Measurements from ENCODE around the gene GPR108. TPM values are rescaled to one million over a fixed set of nuclear protein-coding genes. Genes with fewer than 3 reads are reported as not detected.

The GPR108 gene
- total and polyA plus RNA-seq, 2 of the 8 experiments (the other 6 are each of a cell fraction or from before 2014, with no cell fraction given): 34.9 to 46.0 TPM

GRCh38 chr19:6737873-6738786 is 750 bp upstream of the GPR108 start (continued):
- no peak for TF ChIP-seq PHF8 (conservative IDR thresholded peaks at IDR 0.05; ENCODE audit: low read depth, low read length)
- TF ChIP-seq EGR1 (IDR thresholded peaks at IDR 0.05; ENCODE audit: borderline replicate concordance, low read depth, low read length): peak; percentile 79; the same call in 1 of the 2 replicates
- TF ChIP-seq RFX5 (IDR thresholded peaks at IDR 0.05; ENCODE audit: borderline replicate concordance, low read depth, low read length): no peak
- no peak for TF ChIP-seq NANOG (IDR thresholded peaks at IDR 0.05; ENCODE audit: insufficient read depth, low read depth, low read length, poor library complexity, severe bottlenecking)
- TF ChIP-seq TAF7 (optimal IDR thresholded peaks at IDR 0.05; ENCODE audit: borderline replicate concordance, low read depth, low read length): no peak
- TF ChIP-seq BACH1 (IDR thresholded peaks at IDR 0.05; ENCODE audit: low read length): no peak
- no peak for TF ChIP-seq POLR2A (IDR thresholded peaks at IDR 0.05; ENCODE audit: control extremely low read depth in 1 of 2, low read depth in 2 of 2, low read length in 2 of 2)
- TF ChIP-seq RAD21 (IDR thresholded peaks at IDR 0.05 in 1 of 2, conservative IDR thresholded peaks at IDR 0.05 in 1 of 2; ENCODE audit: low read depth in 2 of 2, low read length in 2 of 2): peak; percentile 64 to 74
- TF ChIP-seq, protein P1, sequence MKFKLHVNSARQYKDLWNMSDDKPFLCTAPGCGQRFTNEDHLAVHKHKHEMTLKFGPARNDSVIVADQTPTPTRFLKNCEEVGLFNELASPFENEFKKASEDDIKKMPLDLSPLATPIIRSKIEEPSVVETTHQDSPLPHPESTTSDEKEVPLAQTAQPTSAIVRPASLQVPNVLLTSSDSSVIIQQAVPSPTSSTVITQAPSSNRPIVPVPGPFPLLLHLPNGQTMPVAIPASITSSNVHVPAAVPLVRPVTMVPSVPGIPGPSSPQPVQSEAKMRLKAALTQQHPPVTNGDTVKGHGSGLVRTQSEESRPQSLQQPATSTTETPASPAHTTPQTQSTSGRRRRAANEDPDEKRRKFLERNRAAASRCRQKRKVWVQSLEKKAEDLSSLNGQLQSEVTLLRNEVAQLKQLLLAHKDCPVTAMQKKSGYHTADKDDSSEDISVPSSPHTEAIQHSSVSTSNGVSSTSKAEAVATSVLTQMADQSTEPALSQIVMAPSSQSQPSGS (IDR thresholded peaks at IDR 0.05; ENCODE audit: low read length): no peak
- TF ChIP-seq CBX8 (IDR thresholded peaks at IDR 0.05; ENCODE audit: borderline replicate concordance, low read depth, low read length): no peak
- TF ChIP-seq, protein P2, sequence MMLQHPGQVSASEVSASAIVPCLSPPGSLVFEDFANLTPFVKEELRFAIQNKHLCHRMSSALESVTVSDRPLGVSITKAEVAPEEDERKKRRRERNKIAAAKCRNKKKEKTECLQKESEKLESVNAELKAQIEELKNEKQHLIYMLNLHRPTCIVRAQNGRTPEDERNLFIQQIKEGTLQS (IDR thresholded peaks at IDR 0.05; ENCODE audit: insufficient read depth, low read depth, low read length): no peak
- TF ChIP-seq, protein P3, sequence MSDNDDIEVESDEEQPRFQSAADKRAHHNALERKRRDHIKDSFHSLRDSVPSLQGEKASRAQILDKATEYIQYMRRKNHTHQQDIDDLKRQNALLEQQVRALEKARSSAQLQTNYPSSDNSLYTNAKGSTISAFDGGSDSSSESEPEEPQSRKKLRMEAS (IDR thresholded peaks at IDR 0.05): no peak
- 0 out of 2 replicates have a peak, but pooled peaks have one; percentile 42 for TF ChIP-seq TEAD4 (IDR thresholded peaks at IDR 0.05; ENCODE audit: low read depth, low read length)
- TF ChIP-seq RNF2 (IDR thresholded peaks at IDR 0.05; ENCODE audit: borderline replicate concordance, low read depth, low read length, missing control alignments, poor library complexity, severe bottlenecking): no peak
- no peak for TF ChIP-seq CHD1 (IDR thresholded peaks at IDR 0.05; ENCODE audit: low read depth, low read length)
- TF ChIP-seq BRCA1 (IDR thresholded peaks at IDR 0.05; ENCODE audit: low read depth, low read length): no peak
- TF ChIP-seq POU5F1 (IDR thresholded peaks at IDR 0.05; ENCODE audit: low read depth, low read length): no peak
- no peak for TF ChIP-seq SP1 (IDR thresholded peaks at IDR 0.05; ENCODE audit: low read depth, low read length)
- TF ChIP-seq SIRT6 (IDR thresholded peaks at IDR 0.05; ENCODE audit: low read length): no peak
- TF ChIP-seq HDAC6 (IDR thresholded peaks at IDR 0.05; ENCODE audit: low read depth, low read length): no peak
